Measurements from ENCODE around the gene PNLDC1. TPM values are rescaled to one million over a fixed set of nuclear protein-coding genes. Genes with fewer than 3 reads are reported as not detected.
"Not testable (repeated sequence)": the region's sequence is repeated elsewhere in the genome, so short reads cannot be mapped to it uniquely, and the experiment has no call there.

Gene PNLDC1
- total and polyA plus RNA-seq, 4 donors, result 0.08 to 3.1 (median 0.58) TPM; not detected in 1

- Histone ChIP-seq H3K9me3 (ENCODE audit: control insufficient read depth in 4 of 4, low read length in 3 of 4) (no peaks in the 10 kb centered on the region), H3K27me3 (ENCODE audit: control insufficient read depth in 4 of 4, insufficient read depth in 4 of 4, low read length in 3 of 4) (no peaks in the 10 kb centered on the region), H3K4me3 (ENCODE audit: low read depth in 1 of 3, low read length in 3 of 3) (no peak overlapping the region), H3K27ac (ENCODE audit: low read depth in 1 of 2, low read length in 2 of 2) (no peak overlapping the region), H3K9ac (ENCODE audit: low read depth in 1 of 2, low read length in 2 of 2) (no peak overlapping the region), H3K36me3 (ENCODE audit: control insufficient read depth in 4 of 4, insufficient read depth in 3 of 4, low read depth in 1 of 4, low read length in 3 of 4) (no peaks in the 10 kb centered on the region), H3K4me1 (ENCODE audit: control insufficient read depth in 4 of 4, insufficient read depth in 4 of 4, low read length in 3 of 4) (no peaks in the 10 kb centered on the region)
- DNase-seq (ENCODE audit: low spot score), result no peak
- WGBS, result 93% methylated on average over 10 of the region's 10 CpGs
- no peak for TF ChIP-seq FOXA1 (IDR thresholded peaks at IDR 0.05)
- no peak for TF ChIP-seq EGR1 (IDR thresholded peaks at IDR 0.05; ENCODE audit: low read depth in 2 of 2)
Observed at GRCh38 chr6:159821726-159822125, 21.6 kb downstream of the PNLDC1 start.

GRCh38 chr6:159823953-159824352 lies 23.9 kb downstream of the PNLDC1 start:
- H3K9me3 ChIP-seq (ENCODE audit: control insufficient read depth in 4 of 4, low read length in 3 of 4), result no peaks in the 10 kb centered on the region
- DNase-seq (ENCODE audit: low spot score), result no peak
- 97% methylated on average over 3 of the region's 3 CpGs for WGBS
- H3K9ac ChIP-seq (ENCODE audit: low read depth in 1 of 2, low read length in 2 of 2), result no peak overlapping the region
- TF ChIP-seq CTCF (IDR thresholded peaks at IDR 0.05; ENCODE audit: low read depth, low read length, missing input control), result no peak
- no peak for TF ChIP-seq EGR1 (IDR thresholded peaks at IDR 0.05; ENCODE audit: low read depth in 2 of 2)
- no peak for TF ChIP-seq HNF4G (IDR thresholded peaks at IDR 0.05)
- no peak for TF ChIP-seq REST (IDR thresholded peaks at IDR 0.05)
- TF ChIP-seq FOXA2 (IDR thresholded peaks at IDR 0.05), result no peak
- TF ChIP-seq GABPA (IDR thresholded peaks at IDR 0.05 in 1 of 2, conservative IDR thresholded peaks at IDR 0.05 in 1 of 2), result no peak
- TF ChIP-seq ZBTB33 (IDR thresholded peaks at IDR 0.05), result no peak
- TF ChIP-seq JUND (IDR thresholded peaks at IDR 0.05), result no peak
- no peak for TF ChIP-seq ATF3 (IDR thresholded peaks at IDR 0.05)
- no peak for TF ChIP-seq TAF1 (conservative IDR thresholded peaks at IDR 0.05)
- no peak for TF ChIP-seq MAX (IDR thresholded peaks at IDR 0.05)
- no peak for TF ChIP-seq FOXA1 (IDR thresholded peaks at IDR 0.05)
- no peak for TF ChIP-seq YY1 (IDR thresholded peaks at IDR 0.05)
- no peak for TF ChIP-seq NR2F2 (IDR thresholded peaks at IDR 0.05)
- TF ChIP-seq SP1 (IDR thresholded peaks at IDR 0.05), result no peak
- no peaks in the 10 kb centered on the region for H3K27me3 ChIP-seq (ENCODE audit: control insufficient read depth in 4 of 4, insufficient read depth in 4 of 4, low read length in 3 of 4)
- no peak overlapping the region for H3K4me3 ChIP-seq (ENCODE audit: low read depth in 1 of 3, low read length in 3 of 3)
- no peak overlapping the region for H3K27ac ChIP-seq (ENCODE audit: low read depth in 1 of 2, low read length in 2 of 2)
- H3K4me1 ChIP-seq (ENCODE audit: control insufficient read depth in 4 of 4, insufficient read depth in 4 of 4, low read length in 3 of 4), result no peaks in the 10 kb centered on the region
- H3K36me3 ChIP-seq (ENCODE audit: control insufficient read depth in 4 of 4, insufficient read depth in 3 of 4, low read depth in 1 of 4, low read length in 3 of 4), result no peaks in the 10 kb centered on the region

GRCh38 chr6:159824690-159825089 lies 24.6 kb downstream of the PNLDC1 start:
- H3K9ac ChIP-seq (ENCODE audit: low read depth in 1 of 2, low read length in 2 of 2); H3K4me3 ChIP-seq (ENCODE audit: low read depth in 1 of 3, low read length in 3 of 3); H3K4me1 ChIP-seq (ENCODE audit: control insufficient read depth in 4 of 4, insufficient read depth in 4 of 4, low read length in 3 of 4); DNase-seq (ENCODE audit: low spot score); H3K27ac ChIP-seq (ENCODE audit: low read depth in 1 of 2, low read length in 2 of 2); H3K9me3 ChIP-seq (ENCODE audit: control insufficient read depth in 4 of 4, low read length in 3 of 4); H3K27me3 ChIP-seq (ENCODE audit: control insufficient read depth in 4 of 4, insufficient read depth in 4 of 4, low read length in 3 of 4); H3K36me3 ChIP-seq (ENCODE audit: control insufficient read depth in 4 of 4, insufficient read depth in 3 of 4, low read depth in 1 of 4, low read length in 3 of 4): not testable (repeated sequence)
- 95% methylated on average over 9 of the region's 9 CpGs for WGBS

Measured in liver (tissue), 9 donors.